Measurements from ENCODE around the gene PSENEN.

- TF ChIP-seq CTCF (tag by site-specific recombination; IDR thresholded peaks at IDR 0.05) (no peak), ZBTB8A (tag by site-specific recombination; IDR thresholded peaks at IDR 0.05) (no peak), ZNF830 (tag by site-specific recombination; IDR thresholded peaks at IDR 0.05; ENCODE audit: low read depth) (no peak), ZNF747 (tag by site-specific recombination; IDR thresholded peaks at IDR 0.05) (no peak), SCRT1 (tag by site-specific recombination; IDR thresholded peaks at IDR 0.05; ENCODE audit: borderline replicate concordance) (no peak), ZSCAN5A (tag by site-specific recombination; IDR thresholded peaks at IDR 0.05) (no peak), ZBTB7A (tag by site-specific recombination; IDR thresholded peaks at IDR 0.05; ENCODE audit: low read depth) (no peak)
Measured at GRCh38 chr19:35792312-35792711, 46.9 kb downstream of the PSENEN start.
